Measurements from ENCODE around the gene INVS.

DNA sequence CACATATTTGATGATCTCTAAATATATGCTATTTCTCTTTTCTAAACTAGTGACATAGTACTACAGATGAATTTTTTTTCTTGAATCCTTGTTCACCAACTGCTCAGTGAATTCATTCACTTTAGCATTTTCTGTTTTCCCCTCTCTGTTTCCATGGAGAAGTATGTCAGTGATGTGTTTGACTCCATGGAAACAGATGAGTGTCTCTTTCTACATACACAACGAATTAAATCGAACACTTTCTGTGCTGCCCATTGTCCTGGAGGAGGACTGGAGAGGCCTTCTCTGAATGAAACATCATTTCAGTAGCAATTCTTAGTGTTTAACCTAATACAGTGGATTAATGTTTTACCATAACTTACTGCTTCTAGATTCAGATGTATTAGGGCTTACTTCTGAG, 9.5 kb downstream of the INVS start:
- no peak for TF ChIP-seq EZH2phosphoT487 (IDR thresholded peaks at IDR 0.05; ENCODE audit: insufficient read depth, low read depth)
- no peak for TF ChIP-seq EZH2 (IDR thresholded peaks at IDR 0.05; ENCODE audit: insufficient read depth, poor library complexity, severe bottlenecking)

Data from GM23248 (cell line).